Measurements from ENCODE around the gene DPF1.
A peak's percentile ranks its signal among the peaks of the same experiment; 100 is the strongest.
"Not testable (repeated sequence)": the region's sequence is repeated elsewhere in the genome, so short reads cannot be mapped to it uniquely, and the experiment has no call there.

Gene DPF1

GRCh38 chr19:38224014-38224862, at the start of gene DPF1:
Gene DPF1, minus strand, starts transcription at chr19:38224222. Its CDS starts 80 bp downstream, at chr19:38224142.
- peak; percentile 77 for DNase-seq (ENCODE audit: low spot score)

GRCh38 chr19:38273499-38273898, 49.5 kb upstream of the DPF1 start:
- DNase-seq (ENCODE audit: low spot score) = no peak

GRCh38 chr19:38270587-38271167, 46.7 kb upstream of the DPF1 start:
- no peak for DNase-seq (ENCODE audit: low spot score)

GRCh38 chr19:38268539-38268938, 44.5 kb upstream of the DPF1 start:
- DNase-seq (ENCODE audit: low spot score) = no peak

- no peak for DNase-seq (ENCODE audit: low spot score)
Observed at GRCh38 chr19:38267761-38268483, 43.9 kb upstream of the DPF1 start.

GRCh38 chr19:38266981-38267597, 43.1 kb upstream of the DPF1 start:
- no peak for DNase-seq (ENCODE audit: low spot score)

GRCh38 chr19:38265921-38266429, 42.0 kb upstream of the DPF1 start:
- no peak for DNase-seq (ENCODE audit: low spot score)

GRCh38 chr19:38265213-38265861, 41.3 kb upstream of the DPF1 start:
- no peak for DNase-seq (ENCODE audit: low spot score)

GRCh38 chr19:38264486-38265212, 40.6 kb upstream of the DPF1 start, which contains the start of gene SPINT2:
Gene SPINT2, plus strand, starts transcription at chr19:38264573. Its CDS starts 320 bp downstream, at chr19:38264893.
- DNase-seq (ENCODE audit: low spot score) = no peak

- DNase-seq (ENCODE audit: low spot score) = no peak
Observed at GRCh38 chr19:38263689-38264485, 39.9 kb upstream of the DPF1 start.

- DNase-seq (ENCODE audit: low spot score) = no peak
Observed at GRCh38 chr19:38262585-38263268, 38.7 kb upstream of the DPF1 start.

GRCh38 chr19:38261942-38262341, 37.9 kb upstream of the DPF1 start:
- DNase-seq (ENCODE audit: low spot score) = not testable (repeated sequence)

GRCh38 chr19:38255383-38256014, 31.5 kb upstream of the DPF1 start:
- DNase-seq (ENCODE audit: low spot score) = no peak

- no peak for DNase-seq (ENCODE audit: low spot score)
Observed at GRCh38 chr19:38253788-38254187, 29.8 kb upstream of the DPF1 start.

- DNase-seq (ENCODE audit: low spot score) = peak; percentile 94
Observed at GRCh38 chr19:38252941-38253691, 29.1 kb upstream of the DPF1 start.

GRCh38 chr19:38252385-38252784, 28.4 kb upstream of the DPF1 start:
- no peak for DNase-seq (ENCODE audit: low spot score)

GRCh38 chr19:38251564-38252051, 27.6 kb upstream of the DPF1 start:
- peak; percentile 45 for DNase-seq (ENCODE audit: low spot score)

Data from Ammon's horn (tissue), 1 donor.